Common myeloid progenitor, CD34-positive (primary cell): ENCODE results near the gene TYW3.
"Not testable (repeated sequence)": the region's sequence is repeated elsewhere in the genome, so short reads cannot be mapped to it uniquely, and the experiment has no call there.

Experiments
- CTCF ChIA-PET: fragments of 350-600 bp; sonication (Branson Sonifier 250); formaldehyde crosslinking; loops from one replicate; lab custom pipeline; 2021; ENCODE audit warnings: antibody characterized with exemption; lab: Charles Lee
- POLR2A ChIA-PET: fragments of 350-600 bp; sonication (Branson Sonifier 250); formaldehyde crosslinking; loops from one replicate; lab custom pipeline; 2021; ENCODE audit warnings: antibody characterized with exemption; lab: Charles Lee
- DNase-seq, 3 donors: peaks; one replicate each; pipeline versions ENCODE4 v3.0.0 to v3.0.0-alpha.2; 2013
- H3K27ac ChIP-seq, 2 experiments: 1 replicate in 1 of 2; 2 replicates in 1 of 2; pipeline ENCODE4 v1.7.0; 2013; ENCODE audit warnings: inconsistent platforms in 2 of 2, low read length in 2 of 2, mild to moderate bottlenecking in 2 of 2, low read depth in 1 of 2, moderate library complexity in 1 of 2; ENCODE audit not compliant: severe bottlenecking in 2 of 2, insufficient read depth in 1 of 2, poor library complexity in 1 of 2
- H3K27me3 ChIP-seq, 5 experiments: replicated peaks in 2 of 5; 1 replicate in 3 of 5; 2 replicates in 2 of 5; pipeline versions ENCODE4 v1.6.1 to v1.7.0; 2013; ENCODE audit warnings: low read length in 4 of 5, mild to moderate bottlenecking in 2 of 5, moderate library complexity in 2 of 5, inconsistent platforms in 1 of 5; ENCODE audit not compliant: insufficient read depth in 5 of 5, control insufficient read depth in 4 of 5
- H3K36me3 ChIP-seq, 4 experiments: 1 replicate in 2 of 4; 2 replicates in 2 of 4; pipeline versions ENCODE4 v1.6.1 to v1.7.0; 2013; ENCODE audit warnings: low read length in 3 of 4, control low read depth in 1 of 4, mild to moderate bottlenecking in 1 of 4; ENCODE audit not compliant: control insufficient read depth in 4 of 4, insufficient read depth in 4 of 4
- H3K4me1 ChIP-seq, 4 experiments: 1 replicate in 3 of 4; 2 replicates in 1 of 4; pipeline versions ENCODE4 v1.6.1 to v1.7.1; 2013; ENCODE audit warnings: low read length in 3 of 4, mild to moderate bottlenecking in 3 of 4, control low read depth in 1 of 4, inconsistent platforms in 1 of 4, moderate library complexity in 1 of 4; ENCODE audit not compliant: control insufficient read depth in 4 of 4, insufficient read depth in 4 of 4; ENCODE audit errors: control extremely low read depth in 1 of 4
- H3K4me3 ChIP-seq, 7 experiments: 1 replicate in 4 of 7; 2 replicates in 3 of 7; pipeline versions ENCODE4 v1.5.1 to v1.7.0; 2013; ENCODE audit warnings: mild to moderate bottlenecking in 7 of 7, low read length in 6 of 7, moderate library complexity in 6 of 7, inconsistent platforms in 2 of 7, low read depth in 2 of 7, control low read depth in 1 of 7; ENCODE audit not compliant: insufficient read depth in 4 of 7, control insufficient read depth in 1 of 7; ENCODE audit errors: extremely low read depth in 1 of 7
- H3K9me3 ChIP-seq, 5 experiments: 1 replicate in 4 of 5; 2 replicates in 1 of 5; pipeline versions ENCODE4 v1.6.1 to v1.7.1; 2013; ENCODE audit warnings: low read length in 4 of 5, mild to moderate bottlenecking in 2 of 5, inconsistent platforms in 1 of 5, low read depth in 1 of 5, moderate library complexity in 1 of 5; ENCODE audit not compliant: control insufficient read depth in 4 of 5, insufficient read depth in 2 of 5; ENCODE audit errors: control extremely low read depth in 1 of 5
- WGBS: methylation state at CpG from one replicate; pipeline ENCODE4 v1.1.5; 2013; ENCODE audit not compliant: insufficient coverage; 5-methylcytosine and 5-hydroxymethylcytosine counted together

TYW3 gene

DNA sequence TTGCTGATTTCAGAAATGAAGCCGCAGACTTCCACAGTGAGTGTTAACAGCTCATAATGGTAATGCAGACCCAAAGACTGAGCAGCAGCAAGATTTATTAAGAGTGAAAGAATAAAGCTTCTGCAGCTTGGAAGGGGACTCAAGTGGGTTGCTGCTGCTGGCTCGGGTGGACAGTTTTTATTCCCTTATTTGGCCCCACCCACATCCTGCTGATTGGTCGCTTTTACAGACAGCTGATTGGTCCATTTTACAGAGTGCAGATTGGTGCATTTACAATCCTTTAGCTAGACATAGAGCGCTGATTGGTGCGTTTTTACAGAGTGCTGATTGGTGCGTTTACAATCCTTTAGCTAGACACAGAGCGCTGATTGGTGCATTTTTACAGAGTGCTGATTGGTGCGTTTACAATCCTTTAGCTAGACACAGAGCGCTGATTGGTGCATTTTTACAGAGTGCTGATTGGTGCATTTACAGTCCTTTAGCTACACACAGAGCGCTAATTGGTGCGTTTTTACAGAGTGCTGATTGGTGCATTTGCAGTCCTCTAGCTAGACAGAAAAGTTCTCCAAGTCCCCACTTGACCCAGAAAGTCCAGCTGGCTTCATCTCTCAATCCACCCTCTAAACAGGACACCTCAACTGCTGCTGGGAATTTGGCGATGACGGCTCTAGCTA, 7.5 kb downstream of the TYW3 start:
- H3K27ac ChIP-seq, H3K27me3 ChIP-seq, POLR2A ChIA-PET, DNase-seq, H3K4me1 ChIP-seq, H3K9me3 ChIP-seq, H3K4me3 ChIP-seq, CTCF ChIA-PET: not testable (repeated sequence)
- 98% methylated on average over 7 of the region's 13 CpGs for WGBS
- peaks cover 14 to 80% (median 45%) of the 10 kb centered on the region in 4 experiments for H3K36me3 ChIP-seq

DNA sequence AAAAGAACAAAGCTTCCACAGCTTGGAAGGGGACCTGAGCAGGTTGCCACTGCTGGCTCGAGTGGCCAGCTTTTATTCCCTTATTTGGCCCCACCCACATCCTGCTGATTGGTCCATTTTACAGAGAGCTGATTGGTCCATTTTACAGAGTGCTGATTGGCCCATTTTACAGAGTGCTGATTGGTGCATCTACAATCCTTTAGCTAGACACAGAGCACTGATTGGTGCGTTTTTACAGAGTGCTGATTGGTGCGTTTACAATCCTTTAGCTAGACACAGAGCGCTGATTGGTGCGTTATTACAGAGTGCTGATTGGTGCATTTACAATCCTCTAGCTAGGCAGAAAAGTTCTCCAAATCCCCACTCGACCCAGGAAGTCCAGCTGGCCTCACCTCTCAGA, 12.3 kb downstream of the TYW3 start:
- H3K27me3 ChIP-seq, CTCF ChIA-PET, H3K4me1 ChIP-seq, H3K27ac ChIP-seq, H3K9me3 ChIP-seq, DNase-seq, POLR2A ChIA-PET, H3K4me3 ChIP-seq: not testable (repeated sequence)
- WGBS: 100% methylated on average over 5 of the region's 6 CpGs
- peaks cover 9 to 83% (median 45%) of the 10 kb centered on the region in 4 experiments for H3K36me3 ChIP-seq

DNA sequence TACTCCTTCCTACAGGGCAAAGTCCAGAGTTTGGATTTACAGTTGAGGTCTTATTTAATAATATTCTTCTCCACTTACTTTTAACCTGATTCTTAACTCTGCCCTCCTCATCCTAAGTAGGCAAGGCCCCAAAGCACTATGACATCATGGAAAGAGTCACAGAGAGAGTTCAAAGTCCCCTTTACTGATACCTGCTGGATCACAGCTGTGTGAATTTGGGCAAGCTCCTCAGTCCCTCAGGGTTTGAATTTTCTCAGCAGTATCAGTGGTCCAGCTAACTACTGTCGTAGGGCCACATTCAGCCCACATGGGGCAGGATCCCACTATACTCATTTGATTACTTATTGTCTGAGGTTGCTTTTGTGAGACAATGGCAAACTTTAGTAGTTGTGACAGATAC, 16.0 kb downstream of the TYW3 start:
- POLR2A ChIA-PET: no interaction called here
- peaks cover 0 to 6% (median 4%) of the 10 kb centered on the region in 5 experiments for H3K9me3 ChIP-seq
- no CpG with 5 or more reads among the region's 1 CpG for WGBS
- H3K27me3 ChIP-seq: no peaks in the 10 kb centered on the region
- no peak overlapping the region for H3K4me3 ChIP-seq
- DNase-seq: no peak
- H3K4me1 ChIP-seq: no peaks in the 10 kb centered on the region
- CTCF ChIA-PET: no interaction called here
- H3K36me3 ChIP-seq: peaks cover 14 to 82% (median 50%) of the 10 kb centered on the region in 4 experiments
- H3K27ac ChIP-seq: no peak overlapping the region

DNA sequence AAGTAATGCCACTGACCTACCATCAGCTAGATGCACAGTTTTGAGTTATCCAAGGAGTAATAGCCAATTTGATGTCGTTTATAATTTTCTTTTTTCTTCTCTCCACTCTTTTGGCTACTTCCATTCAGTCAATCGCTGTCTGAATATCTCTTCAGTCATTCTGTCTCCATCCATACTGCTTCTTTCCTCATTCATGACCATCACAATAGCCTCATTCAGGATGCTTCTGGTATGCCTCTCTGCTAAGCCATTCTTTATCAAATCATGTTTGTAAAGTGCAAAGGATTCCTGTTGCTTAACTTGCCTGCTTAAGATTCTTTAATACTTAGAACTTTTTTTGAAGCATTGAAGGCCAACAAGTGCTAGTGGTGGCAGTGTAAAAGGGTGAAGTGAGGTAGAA, 20.2 kb downstream of the TYW3 start:
- H3K4me3 ChIP-seq: no peak overlapping the region
- H3K36me3 ChIP-seq: peaks cover 27 to 92% (median 56%) of the 10 kb centered on the region in 4 experiments
- no peaks in the 10 kb centered on the region for H3K4me1 ChIP-seq
- DNase-seq: no peak
- peaks cover 0 to 12% (median 3%) of the 10 kb centered on the region in 5 experiments for H3K9me3 ChIP-seq
- H3K27me3 ChIP-seq: no peaks in the 10 kb centered on the region
- POLR2A ChIA-PET: no interaction called here
- CTCF ChIA-PET: no interaction called here
- WGBS: 83% methylated on average over 1 of the region's 2 CpGs
- no peak overlapping the region for H3K27ac ChIP-seq

DNA sequence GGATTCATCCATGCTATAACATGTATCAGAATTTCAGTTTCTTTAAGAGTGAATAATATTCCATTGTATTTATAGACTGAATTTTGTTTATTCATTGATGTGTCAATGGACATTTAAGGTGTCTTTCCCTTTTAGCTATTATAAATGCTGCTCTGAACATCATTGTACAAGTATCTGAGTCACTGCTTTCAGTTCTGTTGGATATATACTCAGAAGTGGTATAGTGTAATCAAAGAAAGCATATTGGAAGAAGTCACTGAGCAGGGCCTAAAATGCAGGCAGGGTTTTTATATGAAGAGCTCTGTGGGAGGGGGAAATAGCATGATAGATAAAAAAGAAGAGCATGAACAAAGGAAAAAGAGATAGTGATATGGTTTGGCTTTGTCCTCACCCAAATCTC, 22.5 kb downstream of the TYW3 start:
- peaks cover 20 to 76% (median 51%) of the 10 kb centered on the region in 4 experiments for H3K36me3 ChIP-seq
- ChIA-PET POLR2A (no interaction called here), CTCF (interaction anchor here (1.8 kb wide), 1 partner anchor 11 kb away, joined by 5 read pairs; no protein-coding TSS in a partner anchor)

DNA sequence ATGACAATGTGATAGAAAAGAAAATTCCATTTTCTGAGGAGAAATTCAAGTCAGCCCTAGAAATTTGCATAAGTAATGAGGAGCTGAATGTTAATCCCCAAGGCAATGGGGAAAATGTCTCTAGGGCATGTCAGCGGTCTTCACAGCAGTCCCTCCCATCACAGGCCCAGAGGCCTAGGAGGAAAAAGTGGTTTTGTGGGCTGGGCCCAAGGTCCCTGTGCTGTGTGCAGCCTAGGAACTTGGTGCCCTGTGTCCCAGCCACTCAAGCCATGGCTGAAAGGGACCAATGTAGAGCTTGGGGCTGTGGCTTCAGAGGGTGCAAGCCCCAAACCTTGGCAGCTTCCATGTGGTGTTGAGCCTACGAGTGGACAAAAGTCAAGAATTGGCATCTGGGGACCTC, 23.7 kb downstream of the TYW3 start:
- CTCF ChIA-PET: interaction anchor here (1.5 kb wide), 1 partner anchor 15 kb away, joined by 4 read pairs; no protein-coding TSS in a partner anchor
- 100% methylated on average over 1 of the region's 2 CpGs for WGBS
- peaks cover 0 to 12% (median 3%) of the 10 kb centered on the region in 5 experiments for H3K9me3 ChIP-seq
- H3K4me3 ChIP-seq, H3K27me3 ChIP-seq, POLR2A ChIA-PET, H3K27ac ChIP-seq, DNase-seq, H3K4me1 ChIP-seq: not testable (repeated sequence)
- peaks cover 22 to 72% (median 54%) of the 10 kb centered on the region in 4 experiments for H3K36me3 ChIP-seq

More for the DNA sequence above, 22.5 kb downstream of the TYW3 start:
- H3K27me3 ChIP-seq: no peaks in the 10 kb centered on the region
- no peak overlapping the region for H3K27ac ChIP-seq
- no peak for DNase-seq
- H3K9me3 ChIP-seq: peaks cover 0 to 12% (median 3%) of the 10 kb centered on the region in 5 experiments
- no peaks in the 10 kb centered on the region for H3K4me1 ChIP-seq
- no peak overlapping the region for H3K4me3 ChIP-seq

DNA sequence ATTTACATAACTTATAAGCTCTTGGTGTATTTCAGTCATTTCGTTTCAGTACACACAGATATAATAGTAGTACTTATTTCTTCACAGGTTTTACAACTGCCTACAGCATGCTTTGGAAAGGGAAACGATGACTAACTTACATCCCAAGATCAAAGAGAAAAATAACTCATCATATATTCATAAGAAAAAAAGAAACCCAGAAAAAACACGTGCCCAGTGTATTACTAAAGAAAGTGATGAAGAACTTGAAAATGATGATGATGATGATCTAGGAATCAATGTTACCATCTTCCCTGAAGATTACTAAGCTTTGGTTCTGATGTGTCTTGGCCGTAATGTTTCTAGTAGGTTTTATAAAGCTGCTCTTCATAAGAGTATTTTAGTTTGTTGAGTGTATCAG, 30.9 kb downstream of the TYW3 start:
- no peak overlapping the region for H3K4me3 ChIP-seq
- WGBS: 92% methylated on average over 2 of the region's 4 CpGs
- peaks cover 9 to 33% (median 26%) of the 10 kb centered on the region in 4 experiments for H3K36me3 ChIP-seq
- H3K9me3 ChIP-seq: no peaks in the 10 kb centered on the region
- POLR2A ChIA-PET: no interaction called here
- H3K4me1 ChIP-seq: no peaks in the 10 kb centered on the region
- CTCF ChIA-PET: interaction anchor here (2.3 kb wide), 1 partner anchor 440 kb away, joined by 6 read pairs; no protein-coding TSS in a partner anchor
- no peak for DNase-seq
- no peak overlapping the region for H3K27ac ChIP-seq
- no peaks in the 10 kb centered on the region for H3K27me3 ChIP-seq
